GM23338 (cell line): ENCODE measurements around the gene AGBL4. TPM values are rescaled to one million over a fixed set of nuclear protein-coding genes. Genes with fewer than 3 reads are reported as not detected.

ENCODE experiments used
- ATAC-seq: fragments of 200-7000 bp; cut with Tn5 transposase; 3 replicates; pipeline ENCODE4 v1.9.1; 2020
- DNase-seq: peaks from one replicate; pipeline ENCODE4 v3.0.0-alpha.2; 2015; ENCODE audit warnings: low spot score
- H2AFZ ChIP-seq: fragments of 200-600 bp; sonication (generic); 2 replicates; pipeline ENCODE4 v1.8.0; 2016; ENCODE audit warnings: antibody characterized with exemption, mild to moderate bottlenecking, moderate library complexity
- H3F3A ChIP-seq: fragments of 200-600 bp; sonication (generic); replicated peaks from 2 replicates; pipeline ENCODE4 v1.8.0; 2017; ENCODE audit warnings: antibody characterized with exemption, mixed run types, low read depth
- H3K27ac ChIP-seq: fragments of 200-600 bp; sonication (generic); 2 replicates; pipeline ENCODE4 v1.6.1; 2016; ENCODE audit warnings: low read depth
- H3K27me3 ChIP-seq: fragments of 200-600 bp; sonication (generic); 2 replicates; pipeline ENCODE4 v1.8.0; 2016; ENCODE audit warnings: mild to moderate bottlenecking, mixed run types, moderate library complexity; ENCODE audit not compliant: insufficient read depth
- H3K36me3 ChIP-seq: fragments of 200-600 bp; sonication (generic); 2 replicates; pipeline ENCODE4 v1.8.0; 2016; ENCODE audit warnings: mild to moderate bottlenecking; ENCODE audit not compliant: insufficient read depth
- H3K4me1 ChIP-seq: fragments of 200-600 bp; sonication (generic); 2 replicates; pipeline ENCODE4 v1.8.0; 2016; ENCODE audit warnings: mild to moderate bottlenecking, moderate library complexity; ENCODE audit not compliant: insufficient read depth
- H3K4me2 ChIP-seq: fragments of 200-600 bp; sonication (generic); 2 replicates; pipeline ENCODE4 v1.7.1; 2017; ENCODE audit warnings: mixed run types
- H3K4me3 ChIP-seq: fragments of 200-600 bp; sonication (generic); 2 replicates; pipeline ENCODE4 v1.6.1; 2016; ENCODE audit warnings: mixed run types
- H3K79me2 ChIP-seq: fragments of 200-600 bp; sonication (generic); replicated peaks from 2 replicates; pipeline ENCODE4 v1.8.0; 2017; ENCODE audit warnings: mild to moderate bottlenecking; ENCODE audit not compliant: insufficient read depth
- H3K9me2 ChIP-seq: fragments of 200-600 bp; sonication (generic); 2 replicates; pipeline ENCODE4 v1.8.0; 2017; ENCODE audit not compliant: insufficient read depth
- H4K20me1 ChIP-seq: fragments of 200-600 bp; sonication (generic); replicated peaks from 2 replicates; pipeline ENCODE4 v1.8.0; 2017; ENCODE audit warnings: mild to moderate bottlenecking; ENCODE audit not compliant: insufficient read depth
- H3K27ac Mint-ChIP-seq: 2 replicates; pipeline ENCODE4 v1.8.0; 2020; ENCODE audit warnings: inconsistent platforms, mild to moderate bottlenecking, moderate library complexity, mixed read lengths
- H3K27me3 Mint-ChIP-seq: 3 replicates; pipeline ENCODE4 v1.8.0; 2022; ENCODE audit warnings: low read depth, mild to moderate bottlenecking, moderate library complexity, mixed read lengths, inconsistent platforms; ENCODE audit not compliant: insufficient read depth, poor library complexity
- H3K36me3 Mint-ChIP-seq: 3 replicates; pipeline ENCODE4 v1.8.0; 2021; ENCODE audit warnings: low read depth, mild to moderate bottlenecking, inconsistent platforms, moderate library complexity, mixed read lengths
- H3K4me1 Mint-ChIP-seq: 3 replicates; pipeline ENCODE4 v1.8.0; 2020; ENCODE audit warnings: mild to moderate bottlenecking, inconsistent platforms, mixed read lengths
- H3K4me3 Mint-ChIP-seq: 3 replicates; pipeline ENCODE4 v1.8.0; 2021; ENCODE audit warnings: moderate library complexity, mild to moderate bottlenecking, inconsistent platforms, mixed read lengths
- H3K9me3 Mint-ChIP-seq: 3 replicates; pipeline ENCODE4 v1.8.0; 2020; ENCODE audit warnings: moderate library complexity, mild to moderate bottlenecking, inconsistent platforms, mixed read lengths
- CTCF ChIP-seq, 2 experiments: fragments of 200-600 bp in 1 of 2; sonication (generic) in 1 of 2; conservative IDR thresholded peaks; 2 replicates each; pipeline versions ENCODE4 v1.5.1 to v1.6.1; 2016 to 2017; ENCODE audit warnings: antibody characterized with exemption in 2 of 2, low read depth in 2 of 2, mild to moderate bottlenecking in 2 of 2, moderate library complexity in 1 of 2
- ETS1 ChIP-seq: IDR thresholded peaks from 2 replicates; pipeline ENCODE4 v1.6.1; 2016; ENCODE audit warnings: antibody characterized with exemption
- EZH2phosphoT487 ChIP-seq: fragments of 200-600 bp; sonication (generic); IDR thresholded peaks from one replicate; pipeline ENCODE4 v1.8.1; 2018; ENCODE audit warnings: antibody characterized with exemption; ENCODE audit not compliant: unreplicated experiment
- JUNB ChIP-seq: IDR thresholded peaks from one replicate; pipeline ENCODE4 v1.6.1; 2016; ENCODE audit warnings: antibody characterized with exemption; ENCODE audit not compliant: unreplicated experiment
- NANOG ChIP-seq: IDR thresholded peaks from 2 replicates; pipeline ENCODE4 v1.6.1; 2016; ENCODE audit warnings: antibody characterized with exemption, borderline replicate concordance
- POLR2AphosphoS5 ChIP-seq: IDR thresholded peaks from 2 replicates; pipeline ENCODE4 v1.6.1; 2016; ENCODE audit warnings: antibody characterized with exemption, low read depth
- REST ChIP-seq: IDR thresholded peaks from one replicate; pipeline ENCODE4 v1.6.1; 2018; ENCODE audit warnings: antibody characterized with exemption; ENCODE audit not compliant: unreplicated experiment
- ZNF462 ChIP-seq: fragments of 250-450 bp; sonication (Bioruptor Pico); IDR thresholded peaks from 2 replicates; pipeline ENCODE4 v1.5.0; 2020; ENCODE audit warnings: mild to moderate bottlenecking, moderate library complexity
- polyA plus RNA-seq: library from polyadenylated mRNA; unstranded; fragments of >200 nt; fragmentation: Nextera tagmentation; extraction: Ambion mirVana; gene quantifications from 2 replicates; pipeline ENCODE4 v1.2.1, GENCODE V29; 2016
- total RNA-seq: library from RNA; depleted of rRNA; stranded (reverse); fragments of >200 nt; shearing (Covaris generic); gene quantifications from 2 replicates; pipeline ENCODE4 v1.2.3, GENCODE V29; 2014

Gene AGBL4
- total and polyA plus RNA-seq, 2 experiments from 2014 or later = 0.91 to 1.5 TPM

GRCh38 chr1:48728584-48728983 lies 1295.2 kb downstream of the AGBL4 start:
- peaks cover 2% of the 10 kb centered on the region; the same call in 1 of the 3 replicates for H3K36me3 Mint-ChIP-seq
- no peaks in the 10 kb centered on the region for H3K9me3 Mint-ChIP-seq
- Histone ChIP-seq H3K9me2 (no peaks in the 10 kb centered on the region), H3F3A (no peaks in the 10 kb centered on the region), H3K4me3 (no peak overlapping the region), H3K4me2 (no peak overlapping the region), H3K36me3 (no peaks in the 10 kb centered on the region), H2AFZ (no peak overlapping the region), H4K20me1 (no peaks in the 10 kb centered on the region), H3K4me1 (no peaks in the 10 kb centered on the region), H3K27ac (no peak overlapping the region), H3K27me3 (no peaks in the 10 kb centered on the region), H3K79me2 (no peaks in the 10 kb centered on the region)
- H3K4me1 Mint-ChIP-seq = no peaks in the 10 kb centered on the region; the same call in 2 of the 3 replicates
- DNase-seq = no peak
- ATAC-seq = no peak
- H3K4me3 Mint-ChIP-seq = no peak overlapping the region
- no peak for TF ChIP-seq NANOG
- no peak for TF ChIP-seq ZNF462 (CRISPR knock-in tag)
- TF ChIP-seq EZH2phosphoT487 = no peak
- TF ChIP-seq POLR2AphosphoS5 = no peak
- no peak for TF ChIP-seq ETS1
- no peak for TF ChIP-seq CTCF (conservative IDR thresholded peaks at IDR 0.05; ENCODE audit: low read depth in 2 of 2)
- TF ChIP-seq JUNB = no peak
- no peak for TF ChIP-seq REST
- no peaks in the 10 kb centered on the region for H3K27me3 Mint-ChIP-seq
- H3K27ac Mint-ChIP-seq = no peak overlapping the region
